HG02759 (cell line): ENCODE results near the gene NADSYN1.
"Not testable (repeated sequence)": the region's sequence is repeated elsewhere in the genome, so short reads cannot be mapped to it uniquely, and the experiment has no call there.

Experiments
- ATAC-seq: cut with Tn5 transposase; IDR thresholded peaks from one replicate; pipeline ENCODE4 v1.9.1; 2021; ENCODE audit warnings: mild to moderate bottlenecking, moderate library complexity; ENCODE audit not compliant: unreplicated experiment

The NADSYN1 gene

GRCh38 chr11:71518506-71519471 is 65.8 kb downstream of the NADSYN1 start:
- ATAC-seq: no peak

- ATAC-seq: no peak
Observed at GRCh38 chr11:71519546-71519945, 66.5 kb downstream of the NADSYN1 start.

GRCh38 chr11:71525188-71525937 is 72.4 kb downstream of the NADSYN1 start:
- ATAC-seq: no peak

GRCh38 chr11:71525938-71526495 is 73.0 kb downstream of the NADSYN1 start:
- ATAC-seq: no peak

GRCh38 chr11:71526796-71527575 is 74.0 kb downstream of the NADSYN1 start, which contains the start of gene KRTAP5-7:
TSS of gene KRTAP5-7 (plus strand) at chr11:71527267. CDS start at chr11:71527301, 34 bp downstream.
- not testable (repeated sequence) for ATAC-seq

GRCh38 chr11:71527576-71528210 is 74.7 kb downstream of the NADSYN1 start:
- no peak for ATAC-seq

GRCh38 chr11:71530602-71531001 is 77.6 kb downstream of the NADSYN1 start:
- no peak for ATAC-seq

- ATAC-seq: no peak
Observed at GRCh38 chr11:71532036-71532610, 79.1 kb downstream of the NADSYN1 start.

GRCh38 chr11:71534711-71535608 is 82.0 kb downstream of the NADSYN1 start:
- not testable (repeated sequence) for ATAC-seq

GRCh38 chr11:71535825-71536224 is 82.8 kb downstream of the NADSYN1 start:
- no peak for ATAC-seq

GRCh38 chr11:71537537-71537936 is 84.5 kb downstream of the NADSYN1 start:
- no peak for ATAC-seq

- not testable (repeated sequence) for ATAC-seq
Observed at GRCh38 chr11:71537977-71538665, 85.1 kb downstream of the NADSYN1 start, which contains the start of gene KRTAP5-8. TSS of gene KRTAP5-8 (plus strand) at chr11:71538025. CDS start at chr11:71538056, 31 bp downstream.

GRCh38 chr11:71538666-71538990 is 85.6 kb downstream of the NADSYN1 start:
- no peak for ATAC-seq

GRCh38 chr11:71539017-71539416 is 86.0 kb downstream of the NADSYN1 start:
- ATAC-seq: no peak

GRCh38 chr11:71539971-71540370 is 87.0 kb downstream of the NADSYN1 start:
- not testable (repeated sequence) for ATAC-seq

- not testable (repeated sequence) for ATAC-seq
Observed at GRCh38 chr11:71540521-71541304, 87.7 kb downstream of the NADSYN1 start.

GRCh38 chr11:71542382-71542781 is 89.4 kb downstream of the NADSYN1 start:
- no peak for ATAC-seq
